B cell (primary cell): Measurements from ENCODE around the gene FAM13C.

Experiments
- CTCF ChIP-seq: fragments of 200-600 bp; IDR thresholded peaks from one replicate; pipeline ENCODE4 v1.8.0; 2022; ENCODE audit warnings: antibody characterized with exemption, mild to moderate bottlenecking
- EZH2 ChIP-seq: IDR thresholded peaks from 2 replicates; pipeline ENCODE4 v1.6.1; 2012; ENCODE audit warnings: borderline replicate concordance, low read depth, mild to moderate bottlenecking, moderate library complexity, low read length; ENCODE audit not compliant: insufficient read depth, poor library complexity, severe bottlenecking

DNA sequence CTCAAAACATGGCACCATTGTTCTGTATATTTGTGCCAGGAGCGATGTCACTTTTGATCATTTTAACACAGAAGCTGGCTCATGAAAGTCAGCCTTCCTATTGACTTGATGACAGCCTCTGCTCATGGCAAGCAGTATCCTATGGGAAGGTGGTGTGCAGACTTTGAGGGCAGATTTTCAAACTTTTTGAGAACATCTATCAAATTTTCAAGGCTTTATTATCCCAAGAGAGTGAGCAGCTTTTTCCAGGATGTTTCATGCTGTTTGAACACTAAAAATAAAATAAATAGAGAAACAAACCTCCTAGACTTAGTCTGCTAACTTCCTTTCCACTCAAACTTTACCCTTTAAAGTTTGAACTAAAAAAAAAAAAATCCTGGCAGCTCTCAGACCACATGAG is 20.3 kb downstream of the FAM13C start:
- TF ChIP-seq CTCF (no peak), EZH2 (no peak)
